VCaP (cell line): Measurements from ENCODE around the gene SRP68.
"Not testable (repeated sequence)": the region's sequence is repeated elsewhere in the genome, so short reads cannot be mapped to it uniquely, and the experiment has no call there.

ENCODE experiments used
- H3K27ac ChIP-seq: fragments of 450-650 bp; 2 replicates; pipeline ENCODE4 v1.5.1; 2017
- CTCF ChIP-seq: fragments of 450-650 bp; conservative IDR thresholded peaks from 2 replicates; pipeline ENCODE4 v1.5.1; 2017; ENCODE audit warnings: mild to moderate bottlenecking, moderate library complexity

Gene SRP68

DNA sequence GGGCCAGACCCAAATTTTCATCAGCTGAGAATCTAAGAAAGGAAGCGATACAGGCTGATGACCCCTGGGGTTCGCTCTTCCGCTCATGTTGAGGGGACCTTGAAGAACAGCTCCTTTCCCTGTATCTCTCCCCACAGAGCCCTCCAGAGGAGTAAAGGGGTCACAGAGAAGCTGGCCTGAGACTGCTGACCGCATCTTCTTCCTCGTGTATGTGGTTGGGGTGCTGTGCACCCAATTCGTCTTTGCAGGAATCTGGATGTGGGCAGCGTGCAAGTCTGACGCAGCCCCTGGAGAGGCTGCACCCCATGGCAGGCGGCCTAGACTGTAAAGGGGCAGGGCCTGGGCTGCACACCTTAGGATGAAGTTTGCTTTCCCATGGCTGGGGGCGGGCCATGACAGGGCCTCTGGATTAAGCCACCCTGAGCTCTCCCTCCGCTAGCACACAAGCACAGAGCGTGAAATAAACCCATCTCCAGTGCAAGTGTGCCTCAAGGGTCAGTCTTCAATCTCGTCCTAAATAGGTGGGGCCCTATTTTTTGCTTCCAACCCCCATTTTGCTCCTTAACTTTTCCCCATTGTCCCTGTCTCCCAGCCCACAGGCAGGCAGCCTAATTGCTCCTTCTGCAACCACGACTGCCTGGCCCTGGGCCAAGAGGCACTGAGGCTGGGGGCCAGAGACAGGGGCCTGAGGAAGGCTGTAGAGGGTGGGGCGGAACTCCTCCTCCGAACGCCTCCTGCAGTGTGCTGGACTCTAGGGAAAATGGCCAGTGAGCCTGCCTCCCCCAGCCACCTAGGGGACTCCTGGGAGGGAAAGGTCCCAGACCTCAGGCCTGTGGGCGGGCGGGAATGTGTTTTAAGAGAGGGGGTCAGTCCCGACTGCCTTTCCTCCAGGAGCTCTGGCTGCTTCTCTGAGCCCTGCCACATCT, 10.3 kb upstream of the SRP68 start:
- no peak for TF ChIP-seq CTCF
- no peak overlapping the region for H3K27ac ChIP-seq

- TF ChIP-seq CTCF = no peak
- no peak overlapping the region for H3K27ac ChIP-seq
Measured at GRCh38 chr17:76081295-76082210, 9.2 kb upstream of the SRP68 start.

DNA sequence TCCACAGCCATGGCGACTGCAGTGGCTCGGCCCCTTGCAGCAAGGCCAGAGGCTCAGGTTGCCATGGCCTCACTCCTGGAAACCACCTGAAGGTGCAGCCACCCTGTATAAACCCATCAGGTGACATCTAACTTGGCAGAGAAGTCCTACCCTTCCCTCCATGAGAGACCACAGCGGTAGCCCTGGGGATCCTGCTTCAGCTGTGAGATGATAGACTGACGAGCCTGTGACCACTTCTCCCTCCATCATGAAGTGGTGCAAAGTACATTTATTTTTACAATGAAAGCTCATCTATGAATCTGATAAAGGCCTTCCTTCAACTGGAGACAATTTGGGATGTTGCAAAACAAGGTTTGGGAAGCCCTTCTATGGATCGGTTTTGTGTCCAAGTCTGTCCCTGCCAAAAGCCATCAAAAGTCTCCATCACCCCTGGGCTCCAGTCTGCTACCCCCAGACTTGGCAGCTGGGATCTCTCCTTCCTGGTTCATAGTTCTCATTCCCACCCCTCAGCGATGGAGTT, 8.5 kb upstream of the SRP68 start:
- TF ChIP-seq CTCF = no peak
- H3K27ac ChIP-seq = no peak overlapping the region

- H3K27ac ChIP-seq = no peak overlapping the region
- TF ChIP-seq CTCF = no peak
Measured at GRCh38 chr17:76079956-76080767, 7.8 kb upstream of the SRP68 start.

DNA sequence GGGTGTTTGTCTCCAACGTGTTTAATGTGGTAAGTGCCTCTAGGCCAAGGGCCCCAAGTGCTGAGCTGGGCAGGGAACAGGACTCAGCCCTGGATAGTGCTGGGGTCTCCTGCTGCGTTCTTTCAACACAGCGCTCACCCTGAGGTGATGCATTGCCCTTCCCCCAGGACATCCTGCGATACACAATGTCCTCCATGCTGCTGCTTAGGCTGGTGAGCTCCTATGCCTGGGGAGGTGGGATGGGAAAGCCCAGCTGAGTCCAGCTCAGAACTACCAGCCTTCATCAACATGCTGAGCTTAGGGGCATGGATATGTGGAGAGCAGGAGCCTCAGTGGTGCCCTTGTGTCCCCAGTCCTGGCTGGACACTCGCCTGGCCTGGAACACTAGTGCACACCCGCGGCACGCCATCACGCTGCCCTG, 7.2 kb upstream of the SRP68 start:
- no peak overlapping the region for H3K27ac ChIP-seq
- no peak for TF ChIP-seq CTCF

DNA sequence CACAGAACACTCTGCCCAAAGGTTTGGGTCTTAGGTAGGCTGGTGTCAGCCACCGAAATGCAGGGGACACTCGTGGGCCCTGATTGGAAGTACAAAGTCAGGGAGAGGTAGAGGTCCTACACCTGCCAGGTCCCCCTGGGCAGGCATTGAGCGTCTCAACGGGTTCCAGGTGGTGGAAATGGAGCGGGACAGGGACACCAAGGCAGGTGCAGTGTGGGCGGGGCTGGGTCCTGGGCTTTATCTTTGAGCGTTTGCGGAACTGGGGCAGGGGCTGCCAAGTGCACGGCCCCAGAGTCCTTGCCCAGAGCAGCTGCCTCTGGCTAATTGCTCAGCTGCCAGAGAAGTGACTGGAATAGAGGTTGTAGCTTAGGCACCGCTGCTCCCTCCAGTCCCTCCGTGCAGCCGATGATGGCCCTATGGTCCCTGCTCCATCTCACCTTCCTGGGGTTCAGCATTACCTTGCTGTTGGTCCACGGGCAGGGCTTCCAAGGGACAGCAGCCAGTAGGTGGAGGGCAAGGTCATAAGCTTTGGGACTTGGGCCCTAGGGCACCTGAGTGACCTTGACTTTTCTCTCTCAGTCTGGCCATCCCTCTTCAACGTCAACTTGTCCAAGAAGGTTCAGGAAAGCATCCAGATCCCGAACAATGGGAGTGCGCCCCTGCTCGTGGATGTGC, 6.7 kb upstream of the SRP68 start, which contains the start of gene ZACN:
Gene ZACN (plus strand): TSS at position 323 of the 675 bp plus-strand sequence. CDS start 83 bp downstream, at position 406.
- TF ChIP-seq CTCF = no peak
- H3K27ac ChIP-seq = no peak within 1 kb of the TSS

- H3K27ac ChIP-seq = not testable (repeated sequence)
Measured at GRCh38 chr17:76078370-76078769, 6.1 kb upstream of the SRP68 start.
